Psoas muscle (tissue), 8 donors: ENCODE data around the gene SLC25A25. TPM values are rescaled to one million over a fixed set of nuclear protein-coding genes. Genes with fewer than 3 reads are reported as not detected.

ENCODE experiments used
- ATAC-seq, 4 donors: fragments of 200-7000 bp; cut with Tn5 transposase; one replicate each; pipeline ENCODE4 v1.9.1; 2020; ENCODE audit warnings: moderate library complexity in 3 of 4, mild to moderate bottlenecking in 2 of 4
- DNase-seq, 2 donors: peaks; one replicate each; pipeline ENCODE4 v3.0.0-alpha.2; 2020
- H3K27ac ChIP-seq: fragments of 200-600 bp; one replicate; pipeline ENCODE4 v1.8.0; 2022
- H3K27me3 ChIP-seq, 3 donors: fragments of 200-600 bp in 1 of 3; one replicate each; pipeline versions ENCODE4 v1.6.1 to v1.8.0; 2013 to 2022; ENCODE audit warnings: low read length in 2 of 3, mild to moderate bottlenecking in 2 of 3, moderate library complexity in 1 of 3; ENCODE audit not compliant: insufficient read depth in 3 of 3
- H3K36me3 ChIP-seq, 2 donors: fragments of 200-600 bp in 1 of 2; one replicate each; pipeline versions ENCODE4 v1.6.1 to v1.8.0; 2013 to 2022; ENCODE audit warnings: low read depth in 1 of 2, mild to moderate bottlenecking in 1 of 2, moderate library complexity in 1 of 2; ENCODE audit not compliant: insufficient read depth in 1 of 2
- H3K4me1 ChIP-seq: fragments of 200-600 bp; one replicate; pipeline ENCODE4 v1.8.0; 2022
- H3K4me3 ChIP-seq: fragments of 200-600 bp; one replicate; pipeline ENCODE4 v1.8.0; 2022; ENCODE audit warnings: mild to moderate bottlenecking
- H3K9me3 ChIP-seq: fragments of 200-600 bp; one replicate; pipeline ENCODE4 v1.8.0; 2022
- WGBS, 3 donors: extraction: QIAGEN DNeasy Blood & Tissue Kit; methylation state at CpG; one replicate each; pipeline versions ENCODE4 v1.1.6 to v1.1.7; 2013; 5-methylcytosine and 5-hydroxymethylcytosine counted together
- intact Hi-C, 2 donors: fragments of 100-400 bp; cut with DNase I; formaldehyde crosslinking; loops; one replicate each; pipeline versions ENCODE4 v1.11.0 to v1.14.2; 2022
- polyA plus RNA-seq, 3 donors: library from polyadenylated mRNA; stranded (reverse); fragments of 200-250 nt; gene quantifications; one replicate each; pipeline ENCODE4 v1.2.3, GENCODE V29; 2013
- total RNA-seq, 4 donors: library from RNA; stranded (reverse); fragmentation: NEBNext Ultra II Directional in 2 of 4; extraction: Animal tissue kit (Norgen Biotek cat#: 25700) in 2 of 4; gene quantifications; one replicate each; pipeline versions ENCODE4 v1.2.1 to v1.2.4, GENCODE V29; 2021 to 2023
- TF ChIP-seq, protein P1 (sequence below): fragments of 200-600 bp; IDR thresholded peaks from one replicate; pipeline ENCODE4 v1.8.0; 2022; ENCODE audit warnings: antibody characterized with exemption
- donor health status: healthy with polysubstance abuse.
- donor health status: DM: no; HTN: no; CAD: no; lungs with moderate emphysema.
- donor health status: Bipolar disorder and iron deficiency.
- donor health status: healthy.
- donor health status: DM: yes; HTN: yes; CAD: no.
- donor health status: DM: no; HTN: no; CAD: no.
- donor health status: DM: no; HTN: no; CAD: no.
- donor health status: DM: yes; HTN: yes; CAD: no.

SLC25A25 gene
- total and polyA plus RNA-seq, 7 donors, result 3.6 to 50.3 (median 10.6) TPM

GRCh38 chr9:128081056-128081455, 13.0 kb downstream of the SLC25A25 start:
- H3K36me3 ChIP-seq, result no peaks in the 10 kb centered on the region
- peak overlapping the region; percentile 66 for H3K27ac ChIP-seq
- 19 to 38% (median 30%) methylated on average over 3 of the region's 3 CpGs for WGBS, 3 donors
- TF ChIP-seq, protein P1, sequence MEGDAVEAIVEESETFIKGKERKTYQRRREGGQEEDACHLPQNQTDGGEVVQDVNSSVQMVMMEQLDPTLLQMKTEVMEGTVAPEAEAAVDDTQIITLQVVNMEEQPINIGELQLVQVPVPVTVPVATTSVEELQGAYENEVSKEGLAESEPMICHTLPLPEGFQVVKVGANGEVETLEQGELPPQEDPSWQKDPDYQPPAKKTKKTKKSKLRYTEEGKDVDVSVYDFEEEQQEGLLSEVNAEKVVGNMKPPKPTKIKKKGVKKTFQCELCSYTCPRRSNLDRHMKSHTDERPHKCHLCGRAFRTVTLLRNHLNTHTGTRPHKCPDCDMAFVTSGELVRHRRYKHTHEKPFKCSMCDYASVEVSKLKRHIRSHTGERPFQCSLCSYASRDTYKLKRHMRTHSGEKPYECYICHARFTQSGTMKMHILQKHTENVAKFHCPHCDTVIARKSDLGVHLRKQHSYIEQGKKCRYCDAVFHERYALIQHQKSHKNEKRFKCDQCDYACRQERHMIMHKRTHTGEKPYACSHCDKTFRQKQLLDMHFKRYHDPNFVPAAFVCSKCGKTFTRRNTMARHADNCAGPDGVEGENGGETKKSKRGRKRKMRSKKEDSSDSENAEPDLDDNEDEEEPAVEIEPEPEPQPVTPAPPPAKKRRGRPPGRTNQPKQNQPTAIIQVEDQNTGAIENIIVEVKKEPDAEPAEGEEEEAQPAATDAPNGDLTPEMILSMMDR, result no peak
- intact Hi-C loops, result no loop called here
- no peaks in the 10 kb centered on the region for H3K9me3 ChIP-seq
- no peak overlapping the region for H3K4me3 ChIP-seq
- ATAC-seq, result peak; percentile 58 to 71 (median 64)
- DNase-seq, result no peak
- H3K27me3 ChIP-seq, result no peaks in the 10 kb centered on the region
- H3K4me1 ChIP-seq, result peaks cover 38% of the 10 kb centered on the region

DNA sequence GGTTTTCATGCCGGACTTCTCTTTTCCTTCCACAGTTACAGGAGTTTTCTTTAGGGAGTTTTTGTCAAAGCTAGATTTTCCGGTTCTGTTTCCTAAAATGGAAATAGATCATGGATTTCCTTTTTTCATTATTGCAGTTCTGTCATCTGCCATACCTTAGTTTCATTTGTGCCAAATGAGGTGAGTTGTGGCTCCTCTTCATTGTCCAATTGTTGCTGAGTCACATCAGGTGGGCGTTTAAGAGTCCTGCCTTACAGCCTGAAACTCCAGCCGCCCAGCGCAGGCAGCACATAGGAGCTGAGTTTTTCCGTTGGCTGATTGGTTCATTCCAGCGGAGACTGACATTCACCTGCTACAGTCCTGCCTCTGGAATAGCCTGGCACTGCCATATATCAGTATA, 14.1 kb downstream of the SLC25A25 start:
- intact Hi-C loops, result no loop called here
- TF ChIP-seq, protein P1, result no peak
- H3K27ac ChIP-seq, result peak overlapping the region; percentile 66
- no peaks in the 10 kb centered on the region for H3K36me3 ChIP-seq
- peaks cover 38% of the 10 kb centered on the region for H3K4me1 ChIP-seq
- H3K27me3 ChIP-seq, result no peaks in the 10 kb centered on the region
- no peak overlapping the region for H3K4me3 ChIP-seq
- DNase-seq, result no peak
- no peak for ATAC-seq
- 66 to 72% (median 69%) methylated on average over 7 of the region's 7 CpGs for WGBS, 3 donors
- no peaks in the 10 kb centered on the region for H3K9me3 ChIP-seq

DNA sequence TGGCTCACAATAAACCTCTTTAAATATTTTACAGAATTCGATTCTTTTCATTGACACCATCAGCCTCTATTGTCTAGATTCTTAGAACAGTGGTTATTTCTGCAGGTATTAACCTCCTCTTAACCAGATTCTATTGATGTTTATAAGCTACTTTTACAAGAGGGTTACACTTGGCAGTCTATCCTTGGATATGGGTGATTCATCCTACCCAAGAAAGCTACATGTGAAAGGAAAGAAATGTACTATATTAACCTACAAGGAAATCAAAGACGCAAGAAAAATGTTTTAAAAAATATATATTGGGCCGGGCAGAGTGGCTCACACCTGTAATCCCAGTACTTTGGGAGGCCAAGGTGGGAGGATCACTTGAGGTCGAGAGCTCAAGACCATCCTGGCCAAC, 16.7 kb downstream of the SLC25A25 start:
- Histone ChIP-seq H3K27ac (no peak overlapping the region), H3K27me3 (no peaks in the 10 kb centered on the region), H3K36me3 (no peaks in the 10 kb centered on the region), H3K4me3 (no peak overlapping the region), H3K4me1 (peaks cover 23% of the 10 kb centered on the region), H3K9me3 (no peaks in the 10 kb centered on the region)
- ATAC-seq (no peak), DNase-seq (no peak)
- 95 to 98% (median 97%) methylated on average over 4 of the region's 4 CpGs for WGBS, 3 donors
- intact Hi-C loops, result no loop called here
- TF ChIP-seq, protein P1, result no peak

GRCh38 chr9:128085943-128086342, 17.9 kb downstream of the SLC25A25 start:
- intact Hi-C loops, result no loop called here
- Histone ChIP-seq H3K27me3 (no peaks in the 10 kb centered on the region), H3K27ac (no peak overlapping the region), H3K4me1 (peaks cover 16% of the 10 kb centered on the region), H3K9me3 (no peaks in the 10 kb centered on the region), H3K36me3 (no peaks in the 10 kb centered on the region), H3K4me3 (no peak overlapping the region)
- DNase-seq (no peak), ATAC-seq (no peak)
- WGBS, 3 donors, result 91 to 92% (median 92%) methylated on average over 4 of the region's 4 CpGs
- TF ChIP-seq, protein P1, result no peak

DNA sequence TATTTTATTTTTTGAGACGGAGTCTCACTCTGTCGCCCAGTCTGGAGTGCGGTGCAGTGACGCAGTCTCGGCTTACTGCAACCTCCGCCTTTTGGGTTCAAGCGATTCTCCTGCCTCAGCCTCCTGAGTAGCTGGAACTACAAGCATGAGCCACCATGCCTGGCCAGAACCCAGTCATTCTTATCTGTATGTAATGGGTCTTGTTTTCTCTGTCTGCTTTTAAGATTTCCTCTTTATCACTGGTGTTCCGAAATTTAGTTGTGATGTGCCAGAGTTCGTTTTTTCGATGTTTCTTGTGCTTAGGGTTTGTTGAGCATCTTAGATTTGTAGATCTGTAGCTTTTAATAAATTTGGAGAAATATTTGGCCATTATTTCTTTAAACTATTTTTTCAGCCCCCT, 19.2 kb downstream of the SLC25A25 start:
- intact Hi-C loops, result no loop called here
- WGBS, 3 donors, result 78 to 94% (median 87%) methylated on average over 10 of the region's 10 CpGs
- no peaks in the 10 kb centered on the region for H3K27me3 ChIP-seq
- TF ChIP-seq, protein P1, result no peak
- H3K9me3 ChIP-seq, result no peaks in the 10 kb centered on the region
- H3K4me1 ChIP-seq, result peaks cover 11% of the 10 kb centered on the region
- ATAC-seq (no peak), DNase-seq (no peak)
- H3K36me3 ChIP-seq, result no peaks in the 10 kb centered on the region
- no peak overlapping the region for H3K27ac ChIP-seq
- H3K4me3 ChIP-seq, result no peak overlapping the region
